Measurements from ENCODE around the gene TXNDC5.
"Not testable (repeated sequence)": the region's sequence is repeated elsewhere in the genome, so short reads cannot be mapped to it uniquely, and the experiment has no call there.

TXNDC5 gene

DNA sequence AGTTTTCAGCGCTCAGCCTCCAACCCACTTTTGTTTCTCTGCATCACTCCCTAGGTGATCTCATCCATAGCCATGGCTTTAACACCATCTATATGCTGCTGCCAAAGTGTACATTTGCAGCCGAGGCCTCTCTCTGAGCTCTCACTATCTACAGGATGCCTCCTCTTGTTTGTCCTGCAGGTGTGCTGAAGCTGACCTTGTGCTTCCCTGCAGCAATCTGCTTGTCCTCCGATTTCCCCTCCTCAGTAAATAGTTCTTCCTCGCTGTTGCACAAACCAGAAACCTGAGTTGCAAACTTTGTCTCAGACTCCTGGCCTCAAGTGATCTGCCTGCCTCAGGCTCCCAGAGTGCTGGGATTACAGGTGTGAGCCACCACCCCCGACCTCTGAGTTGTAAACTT lies 3.7 kb upstream of the TXNDC5 start:
- DNase-seq (ENCODE audit: low read depth in 2 of 2): no peak

DNA sequence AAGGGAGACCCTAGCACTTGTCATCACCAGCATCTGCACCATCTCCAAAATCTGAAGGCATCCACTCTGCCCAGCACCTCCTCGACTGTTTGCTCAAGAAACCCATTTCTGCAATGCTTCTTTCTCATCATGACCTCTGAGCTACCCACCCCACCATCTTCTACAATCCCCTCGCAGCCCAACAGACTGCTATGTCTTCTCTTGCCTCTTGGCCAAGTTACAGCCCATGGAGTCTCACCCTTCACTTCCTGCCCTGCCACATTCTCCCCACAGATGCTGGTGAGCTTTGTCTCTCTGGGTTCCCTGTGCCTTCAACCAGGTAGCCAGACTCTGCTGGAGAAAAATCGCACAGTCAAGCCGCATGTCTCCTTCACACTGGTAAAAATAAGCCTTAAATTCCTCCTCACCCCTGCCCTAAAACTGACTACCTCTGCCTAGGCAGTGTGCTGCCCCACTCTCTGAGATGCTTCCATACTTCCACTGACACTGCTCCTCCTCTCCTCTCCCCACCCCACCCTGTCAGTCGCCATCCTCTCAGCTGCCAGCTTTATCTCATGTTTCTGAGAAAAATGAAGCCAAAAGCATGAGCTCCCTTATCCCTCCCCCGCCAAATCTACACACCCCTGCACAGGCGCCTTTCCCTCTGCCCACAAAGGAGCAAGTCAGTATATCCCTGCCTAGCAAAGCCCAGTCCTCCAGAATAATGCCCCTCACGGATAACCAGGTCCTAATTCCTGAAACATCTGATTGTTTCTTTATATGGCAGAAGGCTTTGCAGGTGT lies 2.3 kb upstream of the TXNDC5 start:
- DNase-seq (ENCODE audit: low read depth in 2 of 2): no peak

DNA sequence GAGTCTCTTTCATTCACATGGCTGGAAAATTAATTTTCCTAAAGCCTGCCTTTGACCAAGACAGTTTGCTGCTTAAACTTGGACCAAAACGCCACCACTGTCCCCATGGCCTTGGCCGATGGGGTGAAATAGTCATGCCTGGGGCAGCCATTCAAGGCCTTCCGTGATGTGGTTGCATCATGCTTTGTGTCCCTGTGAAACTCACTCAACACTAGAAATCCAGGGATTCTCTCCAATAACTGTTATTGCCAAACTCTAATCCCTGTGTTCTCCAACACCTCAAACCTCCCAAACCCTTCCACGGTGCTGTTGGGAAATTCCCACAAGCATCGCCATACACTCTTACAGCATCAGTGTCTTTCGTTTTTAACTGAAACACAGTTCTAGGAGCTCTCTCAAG lies 1.4 kb upstream of the TXNDC5 start:
- DNase-seq (ENCODE audit: low read depth in 2 of 2): no peak

DNA sequence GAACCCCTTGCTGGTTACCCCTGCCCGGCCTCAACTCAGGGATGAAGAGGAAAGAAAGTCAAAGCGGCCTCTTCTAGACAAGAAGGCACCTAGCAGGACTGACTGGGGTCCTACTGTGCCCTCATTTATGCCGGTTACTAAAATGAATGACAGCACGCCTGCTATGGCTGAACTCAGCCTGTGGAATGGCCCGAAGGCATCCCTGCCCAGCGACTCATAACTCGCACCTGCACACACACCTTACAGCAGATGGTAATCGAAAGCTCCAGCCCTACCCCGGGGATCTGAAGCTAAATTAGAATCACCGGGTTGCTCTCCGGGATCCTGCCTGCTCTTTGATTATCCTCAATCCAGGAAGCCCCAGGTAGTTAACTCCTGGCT lies 747 bp upstream of the TXNDC5 start:
- no peak for DNase-seq (ENCODE audit: low read depth in 2 of 2)

DNA sequence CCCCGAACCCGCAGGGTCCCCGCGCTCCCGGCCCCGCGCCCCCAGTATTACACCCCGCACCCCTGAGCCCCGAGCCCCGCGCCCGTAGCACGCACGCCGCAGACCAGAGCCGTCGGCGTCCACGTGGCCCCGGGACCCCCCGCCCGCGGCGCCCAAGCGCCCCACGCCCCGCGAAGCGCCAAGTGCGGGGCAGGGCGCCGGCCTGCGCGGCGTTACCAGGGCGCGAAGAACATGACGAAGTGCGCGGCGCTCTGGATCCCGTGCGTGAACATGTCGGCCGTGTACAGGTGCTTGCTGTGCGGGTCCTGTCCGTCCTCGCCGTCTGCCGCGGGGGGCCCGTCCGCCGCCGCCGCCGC lies 312 bp downstream of the TXNDC5 start:
- no peak for DNase-seq (ENCODE audit: low read depth in 2 of 2)

DNA sequence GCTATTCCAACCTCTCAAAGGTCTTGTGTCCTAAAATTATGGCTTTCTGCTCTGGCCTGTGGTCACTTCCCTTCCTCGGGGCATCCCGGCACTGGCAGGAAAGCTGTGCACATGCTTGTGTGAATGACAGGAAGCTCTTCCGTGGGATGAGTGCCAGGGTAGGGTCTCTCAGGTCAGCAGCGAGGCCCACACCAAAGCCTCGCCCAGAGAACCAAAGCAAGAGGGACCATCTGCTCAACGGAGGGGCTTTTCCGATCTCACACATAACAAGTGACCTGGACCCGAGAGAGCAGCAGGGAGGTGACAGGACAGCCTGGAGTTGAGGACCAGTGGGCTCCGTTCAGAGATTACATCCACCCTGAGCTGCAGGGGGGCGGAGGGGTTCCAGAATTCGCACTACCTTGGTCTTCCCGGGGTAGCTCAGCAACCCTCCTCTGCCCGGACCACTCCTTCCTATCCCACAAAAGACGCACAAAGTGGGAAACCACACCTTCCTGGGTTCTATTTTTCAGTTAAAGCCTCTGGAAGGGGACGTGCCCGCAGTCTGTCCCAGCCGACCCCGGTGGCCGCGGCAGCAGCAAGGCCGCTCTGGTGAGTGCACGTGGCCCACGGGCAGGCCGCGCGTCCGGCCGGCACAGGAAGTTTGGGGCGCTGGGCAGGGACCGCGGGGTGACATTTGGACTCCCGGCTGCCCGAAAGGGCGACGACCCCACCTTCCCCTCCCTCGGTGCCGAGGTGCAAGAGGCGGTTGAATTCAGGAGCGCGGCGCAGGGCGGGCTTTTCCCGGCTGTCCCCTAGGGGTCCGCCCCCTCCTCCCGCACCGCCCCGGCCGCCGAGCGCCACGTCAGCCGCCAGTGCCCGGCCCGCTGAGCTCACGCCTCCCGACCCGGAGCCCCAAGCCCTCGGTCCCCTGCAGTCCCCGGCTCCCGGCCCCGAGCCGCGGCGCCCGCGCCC lies 988 bp downstream of the TXNDC5 start:
- DNase-seq (ENCODE audit: low read depth in 2 of 2): no peak

DNA sequence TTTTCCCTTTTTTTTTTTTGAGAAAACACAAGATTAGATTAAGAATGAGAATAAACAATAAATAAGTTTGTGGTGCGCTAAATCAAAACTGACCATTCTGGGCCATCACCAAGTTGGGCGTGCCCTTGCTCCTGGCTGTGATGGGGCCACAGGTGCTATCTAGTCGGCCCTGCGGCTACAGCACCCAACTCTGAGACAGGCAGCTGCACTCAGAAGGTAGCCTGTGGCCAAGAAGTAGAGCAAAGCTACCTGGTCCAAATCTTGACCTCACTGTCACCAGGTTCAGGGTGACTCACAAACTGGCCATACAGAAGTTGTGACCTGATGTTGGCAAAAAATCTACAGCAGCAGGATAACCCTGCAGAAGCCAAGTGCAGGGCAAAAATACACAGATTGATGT lies 3.4 kb downstream of the TXNDC5 start:
- DNase-seq (ENCODE audit: low read depth in 2 of 2): no peak

DNA sequence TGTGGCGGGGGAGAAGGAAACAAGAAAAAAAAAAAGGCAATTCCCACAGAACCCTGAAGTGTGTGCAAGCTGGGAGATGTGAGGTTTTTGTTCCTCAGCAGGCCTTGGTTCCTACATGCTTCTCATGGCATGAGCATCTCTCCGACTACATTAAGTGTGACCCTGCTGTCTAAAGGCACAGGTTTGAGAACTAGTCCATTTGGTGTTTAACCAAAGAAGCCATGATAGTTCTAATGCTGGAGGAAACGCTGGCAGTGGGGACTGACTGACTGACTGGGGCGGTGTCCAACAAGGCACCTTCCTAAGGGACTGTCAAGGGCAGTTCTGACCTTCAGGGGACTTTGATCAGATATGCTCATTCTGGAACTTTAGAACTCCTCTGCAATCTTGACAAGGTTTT lies 3.8 kb downstream of the TXNDC5 start:
- DNase-seq (ENCODE audit: low read depth in 2 of 2): no peak

DNA sequence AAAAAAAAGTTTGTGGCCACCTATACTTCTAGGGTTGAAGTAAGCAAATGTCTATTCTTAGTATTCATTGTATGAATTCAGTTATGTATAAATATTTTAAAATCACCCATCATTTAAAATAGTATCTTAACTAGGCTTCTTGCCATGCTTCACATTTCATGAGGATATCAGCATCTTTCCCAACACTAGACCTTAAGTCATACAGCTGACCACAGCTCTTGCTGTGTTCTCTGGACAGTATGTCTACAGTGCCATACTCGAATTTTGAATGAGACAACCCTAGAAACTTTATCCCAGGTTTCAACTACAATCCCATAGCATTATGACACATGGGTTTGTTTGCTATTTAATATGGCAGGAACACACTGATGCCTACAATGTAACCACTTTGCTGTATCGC lies 5.2 kb downstream of the TXNDC5 start:
- no peak for DNase-seq (ENCODE audit: low read depth in 2 of 2)

DNA sequence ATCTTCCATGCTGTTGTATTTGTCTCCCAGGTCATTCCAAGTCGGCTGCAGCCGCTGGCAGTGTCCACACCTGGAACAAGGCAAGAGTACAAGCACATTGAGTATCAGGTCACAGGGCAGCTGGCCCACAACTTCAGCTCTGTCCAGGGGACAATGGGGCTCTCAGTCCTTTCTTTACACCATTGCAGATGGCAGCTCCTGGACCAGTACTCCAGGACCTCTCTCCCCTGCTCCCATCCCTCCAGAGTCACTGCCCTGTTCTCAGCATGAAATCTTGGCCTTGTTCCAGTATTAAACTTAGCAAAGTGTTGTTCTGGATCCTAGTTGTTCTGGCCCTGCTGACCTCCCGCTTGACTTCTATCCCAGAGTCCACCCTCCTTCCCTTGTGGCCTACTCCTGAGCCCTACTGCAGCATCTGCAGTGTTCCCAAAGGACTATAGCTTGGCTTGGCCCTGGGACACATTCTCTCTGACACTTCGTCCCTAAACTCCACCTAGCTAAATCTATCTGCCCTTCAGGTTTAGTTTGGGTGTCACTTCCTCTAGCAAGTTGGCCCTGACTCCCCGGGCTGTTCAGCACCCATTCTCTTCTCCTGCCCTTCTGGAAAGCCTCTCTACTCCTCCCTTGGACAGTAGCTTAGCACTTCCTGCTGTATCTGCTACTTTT lies 5.8 kb downstream of the TXNDC5 start:
- no peak for DNase-seq (ENCODE audit: low read depth in 2 of 2)

DNA sequence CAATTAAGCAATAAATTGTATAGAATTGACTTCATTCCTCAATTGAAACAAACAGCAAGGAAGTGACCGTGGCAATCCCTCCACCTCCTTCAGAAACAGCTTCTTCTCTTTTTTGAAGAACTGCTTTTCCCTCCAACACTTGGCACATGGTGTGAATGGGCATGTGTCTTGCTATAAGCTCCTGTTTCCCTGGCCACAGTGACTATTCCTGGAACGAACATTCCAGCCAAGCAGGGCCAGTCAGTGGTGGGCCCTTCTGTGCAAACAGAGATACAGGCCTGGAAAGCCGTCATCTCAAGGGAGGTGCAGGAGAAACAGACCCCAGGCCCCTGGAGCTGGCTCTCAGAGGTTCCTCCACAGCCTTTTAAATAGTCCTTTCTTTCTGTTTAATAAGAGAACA lies 6.9 kb downstream of the TXNDC5 start:
- no peak for DNase-seq (ENCODE audit: low read depth in 2 of 2)

DNA sequence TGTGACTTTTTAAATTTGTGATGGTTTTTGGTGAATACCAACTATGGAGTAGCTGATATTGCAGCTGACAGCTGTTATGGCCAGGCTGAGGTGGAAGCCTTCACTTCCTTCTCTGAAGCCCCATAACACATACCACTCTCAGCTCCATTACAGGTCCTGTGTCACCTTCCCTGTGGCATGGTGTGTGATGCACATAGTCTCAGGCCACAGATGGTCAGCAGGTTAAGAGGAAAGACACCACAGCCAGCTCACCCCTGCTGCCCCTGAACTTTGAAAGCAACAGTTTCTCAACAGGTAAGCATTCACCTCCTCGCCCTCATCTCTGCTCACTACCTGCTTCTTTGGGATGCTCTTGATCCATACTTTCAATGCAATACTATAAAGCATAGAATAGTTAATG lies 7.7 kb downstream of the TXNDC5 start:
- no peak for DNase-seq (ENCODE audit: low read depth in 2 of 2)

DNA sequence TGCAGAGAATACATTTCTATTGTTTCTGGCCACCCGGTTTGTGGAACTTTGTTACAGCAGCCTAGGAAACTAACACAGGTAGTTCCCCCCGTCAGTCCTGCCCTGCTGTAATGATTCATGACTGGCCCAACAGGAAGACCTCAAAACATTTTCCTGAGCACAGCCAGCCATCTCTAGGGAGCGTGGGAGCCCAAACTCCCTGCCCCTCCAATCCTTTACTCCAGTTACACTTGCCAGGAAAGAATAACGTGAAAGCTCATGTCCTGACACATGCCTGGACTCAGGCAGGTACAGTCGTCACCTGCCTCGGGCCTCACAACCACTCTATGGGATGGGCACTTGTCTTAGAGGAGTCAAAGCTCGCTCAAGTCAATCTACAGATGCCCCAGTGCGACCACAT lies 8.4 kb downstream of the TXNDC5 start:
- no peak for DNase-seq (ENCODE audit: low read depth in 2 of 2)

DNA sequence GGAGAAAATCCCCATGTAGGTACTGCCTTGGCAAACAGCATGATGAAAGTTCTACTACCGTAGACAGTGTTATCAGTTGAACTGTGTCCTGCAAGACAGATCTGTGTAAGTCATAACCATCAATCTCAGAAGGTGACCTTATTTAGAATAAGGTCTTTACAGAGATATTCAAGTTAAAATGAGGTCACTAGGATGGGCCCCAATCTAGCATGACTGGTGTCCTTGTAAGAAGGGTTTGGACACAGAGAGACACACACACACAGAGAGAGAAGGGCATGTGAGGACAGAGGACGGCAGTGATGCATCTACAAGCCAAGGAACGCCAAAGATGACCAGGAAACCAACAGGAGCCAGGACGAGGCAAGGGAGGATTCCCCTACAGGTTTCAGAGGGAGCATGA lies 8.8 kb downstream of the TXNDC5 start:
- no peak for DNase-seq (ENCODE audit: low read depth in 2 of 2)

DNA sequence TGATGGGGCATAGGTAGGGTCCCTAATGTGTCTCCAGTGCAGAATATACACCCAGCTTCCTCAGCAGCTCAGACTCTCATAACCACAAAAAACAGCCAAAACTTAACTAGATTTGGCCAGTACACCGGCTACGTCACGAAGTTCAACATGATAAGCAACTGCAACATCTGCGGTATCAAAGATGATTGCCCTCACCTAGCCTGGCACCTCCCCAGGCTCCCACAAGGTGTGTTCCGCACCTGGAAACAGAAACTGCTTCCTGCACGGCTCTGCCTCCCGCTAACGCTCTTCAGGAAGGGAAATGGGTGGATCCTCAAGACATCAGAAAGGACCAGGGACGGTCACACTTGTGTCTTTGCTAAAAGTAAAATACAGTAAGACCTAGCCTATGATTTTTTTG lies 9.5 kb downstream of the TXNDC5 start:
- DNase-seq (ENCODE audit: low read depth in 2 of 2): no peak

DNA sequence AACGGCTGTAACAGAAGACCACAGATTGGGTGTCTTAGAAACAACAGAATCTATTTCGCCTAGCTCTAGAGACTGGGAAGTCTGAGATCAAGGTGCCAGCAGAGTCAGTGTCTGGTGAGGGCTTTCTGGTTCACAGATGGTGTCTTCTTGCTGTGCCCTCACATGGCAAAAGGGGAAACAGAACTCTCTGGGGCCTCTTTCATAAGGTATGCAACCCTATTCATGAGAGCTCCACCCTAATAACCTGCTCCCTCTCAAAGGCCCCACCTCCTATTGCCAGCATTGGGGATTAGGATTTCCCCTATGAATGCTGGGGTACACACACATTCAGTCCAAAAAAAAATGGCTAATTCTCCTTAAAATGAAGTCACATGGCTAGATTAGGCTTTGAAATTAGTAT lies 10.0 kb downstream of the TXNDC5 start:
- no peak for DNase-seq (ENCODE audit: low read depth in 2 of 2)

DNA sequence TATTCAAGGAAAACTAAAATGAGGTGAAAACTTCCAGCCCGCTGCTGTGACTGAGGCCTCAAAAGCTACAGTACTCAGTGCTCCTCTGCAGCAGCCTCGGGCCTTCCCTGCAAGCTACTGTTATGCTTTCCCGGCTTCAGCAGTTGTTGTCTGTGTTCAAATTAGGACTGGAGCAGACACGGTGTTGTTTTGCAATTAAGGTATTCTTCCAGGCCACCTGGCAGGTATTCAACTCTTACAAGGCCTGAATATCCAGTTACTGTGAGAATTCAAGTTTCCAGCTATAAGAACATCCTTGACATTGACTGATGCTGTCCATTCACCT lies 10.7 kb downstream of the TXNDC5 start:
- DNase-seq (ENCODE audit: low read depth in 2 of 2): no peak

DNA sequence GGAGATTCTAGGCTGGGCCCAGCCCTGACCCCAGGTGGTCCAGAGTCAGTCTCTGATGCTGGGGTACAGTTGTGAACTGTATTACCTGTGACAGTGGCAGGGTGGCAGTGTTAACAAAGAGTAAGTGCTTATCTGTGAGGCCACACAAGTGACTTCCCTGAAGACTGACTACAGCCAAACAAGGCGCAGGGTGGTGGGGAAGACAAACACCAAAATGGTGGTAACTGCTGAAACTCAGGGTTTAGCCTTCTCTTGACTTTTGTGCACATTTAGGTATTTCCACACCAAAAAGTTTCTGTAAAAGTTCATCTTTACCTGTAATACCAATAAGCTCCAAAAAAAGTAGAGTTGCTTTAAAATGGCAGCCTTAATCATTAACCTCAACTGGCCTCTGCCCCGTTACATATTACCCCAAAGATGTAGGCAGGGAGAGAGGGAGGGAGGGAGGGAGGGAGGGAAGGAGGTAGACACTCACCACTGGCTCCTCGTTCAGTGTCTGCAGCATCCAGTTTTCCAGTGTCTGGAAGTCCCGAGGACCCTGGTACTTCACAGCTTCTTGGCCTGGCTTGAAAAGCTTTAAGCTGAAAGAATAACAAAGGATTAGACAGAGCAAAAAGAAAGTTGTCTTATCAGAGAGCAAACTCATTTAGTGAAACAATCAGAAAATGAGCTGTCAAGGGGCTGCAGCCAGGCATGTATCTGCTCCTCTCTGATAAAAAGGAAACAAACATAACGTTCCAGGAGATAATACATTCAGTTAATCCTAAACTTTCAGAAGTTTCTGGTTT lies 11.3 kb downstream of the TXNDC5 start:
- no peak for DNase-seq (ENCODE audit: low read depth in 2 of 2)

DNA sequence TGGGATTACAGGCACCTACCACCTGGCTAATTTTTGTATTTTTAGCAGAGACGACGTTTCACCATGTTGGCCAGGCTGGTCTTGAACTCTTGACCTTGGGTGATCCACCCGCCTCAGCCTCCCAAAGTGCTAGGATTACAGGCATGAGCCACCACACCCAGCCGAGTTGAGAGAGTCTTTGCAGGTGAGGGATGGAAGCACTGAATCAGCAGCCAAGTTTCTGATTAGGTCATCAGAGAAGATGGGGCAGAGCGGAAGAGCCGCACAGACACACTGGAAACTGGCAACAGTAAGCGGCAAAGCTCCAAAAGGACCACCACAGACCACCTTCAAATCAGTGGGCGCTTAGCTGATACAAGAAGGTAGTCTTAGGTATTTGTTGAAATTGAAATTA lies 12.4 kb downstream of the TXNDC5 start:
- DNase-seq (ENCODE audit: low read depth in 2 of 2): not testable (repeated sequence)

DNA sequence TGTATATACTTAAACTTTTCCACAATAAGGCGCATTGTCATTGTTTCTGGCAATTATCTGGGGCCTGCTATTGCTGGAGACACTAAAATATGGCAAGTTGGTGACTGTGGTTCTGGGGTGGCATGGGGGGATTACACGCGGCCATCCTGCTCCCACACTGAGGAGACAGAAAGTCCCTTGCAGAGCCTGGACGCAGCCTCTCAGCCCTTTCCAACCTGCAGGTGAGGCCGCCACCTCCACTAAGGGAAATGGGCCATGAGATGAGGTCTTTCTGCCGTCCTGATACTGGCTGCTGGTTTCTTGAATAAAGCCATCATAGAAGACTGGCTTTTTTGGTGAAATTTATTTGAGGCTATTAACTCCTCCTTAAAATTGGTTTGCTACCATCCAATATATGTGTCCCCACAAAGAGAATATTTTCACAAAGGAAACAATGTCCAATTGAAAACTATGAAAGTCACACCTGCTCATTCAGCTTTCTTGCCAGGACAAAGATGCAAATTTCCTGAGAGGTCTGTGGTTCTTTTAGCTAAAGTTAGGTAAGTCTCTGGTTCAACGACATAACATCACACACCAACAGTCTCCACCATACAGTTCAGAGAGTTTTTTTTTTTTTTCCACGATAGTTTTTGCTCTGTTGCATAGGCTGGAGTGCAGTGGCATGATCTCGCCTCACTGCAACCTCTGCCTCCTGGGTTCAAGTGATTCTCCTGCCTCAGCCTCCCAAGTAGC lies 13.0 kb downstream of the TXNDC5 start:
- no peak for DNase-seq (ENCODE audit: low read depth in 2 of 2)

DNA sequence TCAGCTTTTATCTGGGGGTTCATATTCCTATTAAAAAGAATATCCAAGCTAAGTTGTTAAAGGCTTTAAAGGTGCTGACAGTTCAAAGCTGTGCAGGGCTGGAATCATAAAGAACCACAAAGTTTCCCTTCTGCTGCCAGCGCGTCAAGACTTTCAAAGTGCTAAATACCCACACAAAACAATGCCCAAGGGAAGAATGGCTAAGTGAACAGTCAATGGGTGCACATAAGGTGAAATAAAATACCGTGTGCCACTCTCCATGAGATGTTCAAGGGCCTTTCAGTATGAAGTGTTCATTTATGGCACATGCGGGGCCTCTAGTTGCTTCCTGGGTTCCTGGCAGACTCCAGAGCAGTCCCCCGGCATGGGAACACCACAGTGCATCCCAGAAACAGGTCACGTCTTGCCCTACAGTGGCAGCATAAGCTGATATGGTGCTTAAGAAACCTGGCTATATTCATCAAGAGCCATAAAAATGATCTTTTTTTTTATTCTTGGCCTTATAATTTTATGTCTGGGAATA lies 14.1 kb downstream of the TXNDC5 start:
- no peak for DNase-seq (ENCODE audit: low read depth in 2 of 2)
